Measurements from ENCODE around the gene RNGTT.

RNGTT gene

GRCh38 chr6:88764081-88764480 lies 199.3 kb downstream of the RNGTT start:
- no peak for TF ChIP-seq CTCF (IDR thresholded peaks at IDR 0.05; ENCODE audit: low read depth, low read length)
- no peak overlapping the region for H3K4me3 ChIP-seq (ENCODE audit: low read depth, low read length)

GRCh38 chr6:88763160-88763559 lies 200.3 kb downstream of the RNGTT start:
- no peak overlapping the region for H3K4me3 ChIP-seq (ENCODE audit: low read depth, low read length)
- no peak for TF ChIP-seq CTCF (IDR thresholded peaks at IDR 0.05; ENCODE audit: low read depth, low read length)

GRCh38 chr6:88761237-88762031 lies 202.0 kb downstream of the RNGTT start:
- no peak overlapping the region for H3K4me3 ChIP-seq (ENCODE audit: low read depth, low read length)
- no peak for TF ChIP-seq CTCF (IDR thresholded peaks at IDR 0.05; ENCODE audit: low read depth, low read length)

GRCh38 chr6:88760091-88760490 lies 203.3 kb downstream of the RNGTT start:
- no peak overlapping the region for H3K4me3 ChIP-seq (ENCODE audit: low read depth, low read length)
- TF ChIP-seq CTCF (IDR thresholded peaks at IDR 0.05; ENCODE audit: low read depth, low read length): no peak

GRCh38 chr6:88750936-88751335 lies 212.5 kb downstream of the RNGTT start:
- no peak for TF ChIP-seq CTCF (IDR thresholded peaks at IDR 0.05; ENCODE audit: low read depth, low read length)
- H3K4me3 ChIP-seq (ENCODE audit: low read depth, low read length): no peak overlapping the region

GRCh38 chr6:88749849-88750248 lies 213.6 kb downstream of the RNGTT start:
- H3K4me3 ChIP-seq (ENCODE audit: low read depth, low read length): no peak overlapping the region
- no peak for TF ChIP-seq CTCF (IDR thresholded peaks at IDR 0.05; ENCODE audit: low read depth, low read length)

GRCh38 chr6:88748141-88748540 lies 215.3 kb downstream of the RNGTT start:
- no peak for TF ChIP-seq CTCF (IDR thresholded peaks at IDR 0.05; ENCODE audit: low read depth, low read length)
- no peak overlapping the region for H3K4me3 ChIP-seq (ENCODE audit: low read depth, low read length)

Measured in WI38 (cell line).